Lower leg skin (tissue), 3 donors: ENCODE measurements around the gene SVIL.

Source experiments
- CTCF ChIP-seq, 3 donors: fragments of 450-650 bp; IDR thresholded peaks; one replicate each; pipeline ENCODE4 v1.5.1; 2016; ENCODE audit warnings: antibody characterized with exemption in 3 of 3, mild to moderate bottlenecking in 3 of 3, moderate library complexity in 2 of 3
- POLR2A ChIP-seq, 2 donors: fragments of 450-650 bp; IDR thresholded peaks; one replicate each; pipeline ENCODE4 v1.6.1; 2016 to 2017; ENCODE audit warnings: antibody characterized with exemption in 2 of 2, mild to moderate bottlenecking in 1 of 2, moderate library complexity in 1 of 2

- no peak for TF ChIP-seq CTCF (IDR thresholded peaks at IDR 0.05)
- no peak for TF ChIP-seq POLR2A (IDR thresholded peaks at IDR 0.05)
Observed at GRCh38 chr10:29675984-29676383, 41.2 kb upstream of the SVIL start.
